COLO668 (cell line): ENCODE data around the gene TOR1AIP2.
A peak's percentile ranks its signal among the peaks of the same experiment; 100 is the strongest.
"Not testable (repeated sequence)": the region's sequence is repeated elsewhere in the genome, so short reads cannot be mapped to it uniquely, and the experiment has no call there.

Source experiments
- DNase-seq: peaks from one replicate; lab custom pipeline; 2025; ENCODE audit not compliant: unreplicated experiment; lab: John Stamatoyannopoulos, UW

TOR1AIP2 gene

GRCh38 chr1:179876300-179876715, 1.3 kb downstream of the TOR1AIP2 start:
- DNase-seq = no peak

- no peak for DNase-seq
Measured at GRCh38 chr1:179875596-179876299, 1.9 kb downstream of the TOR1AIP2 start.

GRCh38 chr1:179873438-179873851, 4.2 kb downstream of the TOR1AIP2 start:
- DNase-seq = no peak

- no peak for DNase-seq
Measured at GRCh38 chr1:179872558-179872957, 5.0 kb downstream of the TOR1AIP2 start.

GRCh38 chr1:179871940-179872339, 5.7 kb downstream of the TOR1AIP2 start:
- DNase-seq = no peak

- DNase-seq = no peak
Measured at GRCh38 chr1:179870870-179871269, 6.7 kb downstream of the TOR1AIP2 start.

GRCh38 chr1:179867493-179868330, 9.9 kb downstream of the TOR1AIP2 start:
- DNase-seq = peak; percentile 40

GRCh38 chr1:179866616-179867015, 11.0 kb downstream of the TOR1AIP2 start:
- no peak for DNase-seq

GRCh38 chr1:179865377-179865776, 12.2 kb downstream of the TOR1AIP2 start:
- DNase-seq = no peak

GRCh38 chr1:179860652-179861051, 17.0 kb downstream of the TOR1AIP2 start:
- DNase-seq = no peak

- no peak for DNase-seq
Measured at GRCh38 chr1:179857009-179857408, 20.6 kb downstream of the TOR1AIP2 start.

GRCh38 chr1:179856296-179856695, 21.3 kb downstream of the TOR1AIP2 start:
- no peak for DNase-seq

GRCh38 chr1:179855831-179856230, 21.8 kb downstream of the TOR1AIP2 start:
- not testable (repeated sequence) for DNase-seq

GRCh38 chr1:179853102-179853501, 24.5 kb downstream of the TOR1AIP2 start:
- no peak for DNase-seq

- no peak for DNase-seq
Measured at GRCh38 chr1:179848233-179848632, 29.4 kb downstream of the TOR1AIP2 start.

- no peak for DNase-seq
Measured at GRCh38 chr1:179840107-179840506, 37.5 kb downstream of the TOR1AIP2 start.

GRCh38 chr1:179836686-179837445, 40.7 kb downstream of the TOR1AIP2 start:
- DNase-seq = not testable (repeated sequence)

- no peak for DNase-seq
Measured at GRCh38 chr1:179831852-179832699, 45.5 kb downstream of the TOR1AIP2 start.

GRCh38 chr1:179831225-179831624, 46.4 kb downstream of the TOR1AIP2 start:
- peak; percentile 47 for DNase-seq

GRCh38 chr1:179828554-179829110, 49.0 kb downstream of the TOR1AIP2 start:
- DNase-seq = no peak
